Measurements from ENCODE around the gene ZNF132. TPM values are rescaled to one million over a fixed set of nuclear protein-coding genes. Genes with fewer than 3 reads are reported as not detected.

Gene ZNF132
- total and polyA plus RNA-seq, 9 of the 15 experiments (the other 6 are each of a cell fraction or from before 2014, with no cell fraction given), result 0.03 to 0.42 (median 0.10) TPM; not detected in 5

DNA sequence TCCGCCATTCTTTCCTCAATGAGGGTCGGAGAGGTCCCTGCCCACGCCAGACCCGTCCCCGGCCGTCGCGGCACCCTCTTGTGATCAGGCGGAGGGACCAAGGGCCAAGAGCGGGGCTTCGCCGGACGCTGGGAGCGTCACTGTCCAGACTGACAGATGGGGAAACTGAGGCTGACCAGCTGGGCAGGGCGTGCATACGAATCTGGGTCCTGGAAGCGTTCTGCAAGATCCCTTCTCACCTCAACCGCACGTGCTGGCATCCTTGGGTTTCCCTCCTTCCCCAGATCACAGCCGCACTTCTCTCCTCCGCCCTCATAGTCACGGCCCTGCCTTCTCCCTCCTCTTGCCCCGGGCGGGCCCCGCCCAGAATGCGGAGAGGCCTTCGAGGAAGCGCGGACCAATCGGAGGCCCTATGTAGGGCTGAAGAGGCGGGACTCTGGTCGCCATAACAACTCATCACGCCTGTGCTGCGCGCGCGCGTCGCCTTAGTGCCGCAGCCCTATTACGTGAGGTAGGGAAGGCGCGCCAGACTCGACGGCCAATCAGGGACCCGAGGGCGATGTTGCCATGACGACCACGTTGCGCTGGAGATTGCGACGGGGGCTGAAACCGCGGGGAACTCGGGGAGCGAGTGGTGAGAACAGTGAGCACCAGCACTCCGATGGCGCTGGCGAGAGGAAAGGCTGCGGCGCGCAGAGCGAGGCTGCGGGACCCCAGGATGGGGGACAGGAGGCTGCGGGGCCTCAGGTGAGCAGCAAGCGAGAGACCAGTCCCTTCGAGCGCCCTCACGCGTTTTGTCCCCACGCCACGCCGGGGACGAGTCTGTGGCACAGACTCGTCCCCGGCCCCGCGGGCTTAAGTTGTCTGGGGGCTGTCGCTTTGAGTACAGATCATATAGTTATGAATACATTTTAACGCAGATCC lies 38.8 kb downstream of the ZNF132 start (continued):
- TF ChIP-seq, protein P1, sequence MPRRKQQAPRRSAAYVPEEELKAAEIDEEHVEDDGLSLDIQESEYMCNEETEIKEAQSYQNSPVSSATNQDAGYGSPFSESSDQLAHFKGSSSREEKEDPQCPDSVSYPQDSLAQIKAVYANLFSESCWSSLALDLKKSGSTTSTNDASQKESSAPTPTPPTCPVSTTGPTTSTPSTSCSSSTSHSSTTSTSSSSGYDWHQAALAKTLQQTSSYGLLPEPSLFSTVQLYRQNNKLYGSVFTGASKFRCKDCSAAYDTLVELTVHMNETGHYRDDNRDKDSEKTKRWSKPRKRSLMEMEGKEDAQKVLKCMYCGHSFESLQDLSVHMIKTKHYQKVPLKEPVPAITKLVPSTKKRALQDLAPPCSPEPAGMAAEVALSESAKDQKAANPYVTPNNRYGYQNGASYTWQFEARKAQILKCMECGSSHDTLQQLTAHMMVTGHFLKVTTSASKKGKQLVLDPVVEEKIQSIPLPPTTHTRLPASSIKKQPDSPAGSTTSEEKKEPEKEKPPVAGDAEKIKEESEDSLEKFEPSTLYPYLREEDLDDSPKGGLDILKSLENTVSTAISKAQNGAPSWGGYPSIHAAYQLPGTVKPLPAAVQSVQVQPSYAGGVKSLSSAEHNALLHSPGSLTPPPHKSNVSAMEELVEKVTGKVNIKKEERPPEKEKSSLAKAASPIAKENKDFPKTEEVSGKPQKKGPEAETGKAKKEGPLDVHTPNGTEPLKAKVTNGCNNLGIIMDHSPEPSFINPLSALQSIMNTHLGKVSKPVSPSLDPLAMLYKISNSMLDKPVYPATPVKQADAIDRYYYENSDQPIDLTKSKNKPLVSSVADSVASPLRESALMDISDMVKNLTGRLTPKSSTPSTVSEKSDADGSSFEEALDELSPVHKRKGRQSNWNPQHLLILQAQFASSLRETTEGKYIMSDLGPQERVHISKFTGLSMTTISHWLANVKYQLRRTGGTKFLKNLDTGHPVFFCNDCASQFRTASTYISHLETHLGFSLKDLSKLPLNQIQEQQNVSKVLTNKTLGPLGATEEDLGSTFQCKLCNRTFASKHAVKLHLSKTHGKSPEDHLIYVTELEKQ (CRISPR knock-in tag; IDR thresholded peaks at IDR 0.05), result no peak
- TF ChIP-seq U2AF1 (optimal IDR thresholded peaks at IDR 0.05; ENCODE audit: low read depth, low read length) (no peak), LEF1 (IDR thresholded peaks at IDR 0.05) (no peak), RUNX1 (IDR thresholded peaks at IDR 0.05; ENCODE audit: low read depth) (no peak), ZZZ3 (IDR thresholded peaks at IDR 0.05) (no peak), EP400 (IDR thresholded peaks at IDR 0.05) (peak; percentile 71), RAD51 (IDR thresholded peaks at IDR 0.05; ENCODE audit: borderline replicate concordance, low read depth) (no peak), ZNF24 (IDR thresholded peaks at IDR 0.05) (no peak), ZNF76 (CRISPR knock-in tag; IDR thresholded peaks at IDR 0.05; ENCODE audit: borderline replicate concordance) (no peak), PHB2 (IDR thresholded peaks at IDR 0.05; ENCODE audit: low read depth) (no peak)
- TF ChIP-seq, protein P2, sequence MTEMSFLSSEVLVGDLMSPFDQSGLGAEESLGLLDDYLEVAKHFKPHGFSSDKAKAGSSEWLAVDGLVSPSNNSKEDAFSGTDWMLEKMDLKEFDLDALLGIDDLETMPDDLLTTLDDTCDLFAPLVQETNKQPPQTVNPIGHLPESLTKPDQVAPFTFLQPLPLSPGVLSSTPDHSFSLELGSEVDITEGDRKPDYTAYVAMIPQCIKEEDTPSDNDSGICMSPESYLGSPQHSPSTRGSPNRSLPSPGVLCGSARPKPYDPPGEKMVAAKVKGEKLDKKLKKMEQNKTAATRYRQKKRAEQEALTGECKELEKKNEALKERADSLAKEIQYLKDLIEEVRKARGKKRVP (CRISPR knock-in tag; IDR thresholded peaks at IDR 0.05), result 0 out of 2 replicates have a peak, but pooled peaks have one; percentile 12
- TF ChIP-seq, protein P3, sequence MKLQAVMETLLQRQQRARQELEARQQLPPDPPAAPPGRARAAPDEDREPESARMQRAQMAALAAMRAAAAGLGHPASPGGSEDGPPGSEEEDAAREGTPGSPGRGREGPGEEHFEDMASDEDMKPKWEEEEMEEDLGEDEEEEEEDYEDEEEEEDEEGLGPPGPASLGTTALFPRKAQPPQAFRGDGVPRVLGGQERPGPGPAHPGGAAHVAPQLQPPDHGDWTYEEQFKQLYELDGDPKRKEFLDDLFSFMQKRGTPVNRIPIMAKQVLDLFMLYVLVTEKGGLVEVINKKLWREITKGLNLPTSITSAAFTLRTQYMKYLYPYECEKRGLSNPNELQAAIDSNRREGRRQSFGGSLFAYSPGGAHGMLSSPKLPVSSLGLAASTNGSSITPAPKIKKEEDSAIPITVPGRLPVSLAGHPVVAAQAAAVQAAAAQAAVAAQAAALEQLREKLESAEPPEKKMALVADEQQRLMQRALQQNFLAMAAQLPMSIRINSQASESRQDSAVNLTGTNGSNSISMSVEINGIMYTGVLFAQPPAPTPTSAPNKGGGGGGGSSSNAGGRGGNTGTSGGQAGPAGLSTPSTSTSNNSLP (IDR thresholded peaks at IDR 0.05; ENCODE audit: borderline replicate concordance, low read depth, low read length), result no peak
- TF ChIP-seq, protein P4, sequence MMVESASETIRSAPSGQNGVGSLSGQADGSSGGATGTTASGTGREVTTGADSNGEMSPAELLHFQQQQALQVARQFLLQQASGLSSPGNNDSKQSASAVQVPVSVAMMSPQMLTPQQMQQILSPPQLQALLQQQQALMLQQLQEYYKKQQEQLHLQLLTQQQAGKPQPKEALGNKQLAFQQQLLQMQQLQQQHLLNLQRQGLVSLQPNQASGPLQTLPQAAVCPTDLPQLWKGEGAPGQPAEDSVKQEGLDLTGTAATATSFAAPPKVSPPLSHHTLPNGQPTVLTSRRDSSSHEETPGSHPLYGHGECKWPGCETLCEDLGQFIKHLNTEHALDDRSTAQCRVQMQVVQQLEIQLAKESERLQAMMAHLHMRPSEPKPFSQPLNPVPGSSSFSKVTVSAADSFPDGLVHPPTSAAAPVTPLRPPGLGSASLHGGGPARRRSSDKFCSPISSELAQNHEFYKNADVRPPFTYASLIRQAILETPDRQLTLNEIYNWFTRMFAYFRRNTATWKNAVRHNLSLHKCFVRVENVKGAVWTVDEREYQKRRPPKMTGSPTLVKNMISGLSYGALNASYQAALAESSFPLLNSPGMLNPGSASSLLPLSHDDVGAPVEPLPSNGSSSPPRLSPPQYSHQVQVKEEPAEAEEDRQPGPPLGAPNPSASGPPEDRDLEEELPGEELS (CRISPR knock-in tag; IDR thresholded peaks at IDR 0.05; ENCODE audit: borderline replicate concordance), result 0 out of 2 replicates have a peak, but pooled peaks have one; percentile 33
- TF ChIP-seq, protein P5, sequence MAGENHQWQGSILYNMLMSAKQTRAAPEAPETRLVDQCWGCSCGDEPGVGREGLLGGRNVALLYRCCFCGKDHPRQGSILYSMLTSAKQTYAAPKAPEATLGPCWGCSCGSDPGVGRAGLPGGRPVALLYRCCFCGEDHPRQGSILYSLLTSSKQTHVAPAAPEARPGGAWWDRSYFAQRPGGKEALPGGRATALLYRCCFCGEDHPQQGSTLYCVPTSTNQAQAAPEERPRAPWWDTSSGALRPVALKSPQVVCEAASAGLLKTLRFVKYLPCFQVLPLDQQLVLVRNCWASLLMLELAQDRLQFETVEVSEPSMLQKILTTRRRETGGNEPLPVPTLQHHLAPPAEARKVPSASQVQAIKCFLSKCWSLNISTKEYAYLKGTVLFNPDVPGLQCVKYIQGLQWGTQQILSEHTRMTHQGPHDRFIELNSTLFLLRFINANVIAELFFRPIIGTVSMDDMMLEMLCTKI (IDR thresholded peaks at IDR 0.05; ENCODE audit: partially characterized antibody), result no peak
- TF ChIP-seq, protein P6, sequence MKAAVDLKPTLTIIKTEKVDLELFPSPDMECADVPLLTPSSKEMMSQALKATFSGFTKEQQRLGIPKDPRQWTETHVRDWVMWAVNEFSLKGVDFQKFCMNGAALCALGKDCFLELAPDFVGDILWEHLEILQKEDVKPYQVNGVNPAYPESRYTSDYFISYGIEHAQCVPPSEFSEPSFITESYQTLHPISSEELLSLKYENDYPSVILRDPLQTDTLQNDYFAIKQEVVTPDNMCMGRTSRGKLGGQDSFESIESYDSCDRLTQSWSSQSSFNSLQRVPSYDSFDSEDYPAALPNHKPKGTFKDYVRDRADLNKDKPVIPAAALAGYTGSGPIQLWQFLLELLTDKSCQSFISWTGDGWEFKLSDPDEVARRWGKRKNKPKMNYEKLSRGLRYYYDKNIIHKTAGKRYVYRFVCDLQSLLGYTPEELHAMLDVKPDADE (conservative IDR thresholded peaks at IDR 0.05; ENCODE audit: control insufficient read depth, low read depth, low read length), result no peak

Data from K562 (cell line).